ENCODE results near the gene UNC79.

Gene UNC79

DNA sequence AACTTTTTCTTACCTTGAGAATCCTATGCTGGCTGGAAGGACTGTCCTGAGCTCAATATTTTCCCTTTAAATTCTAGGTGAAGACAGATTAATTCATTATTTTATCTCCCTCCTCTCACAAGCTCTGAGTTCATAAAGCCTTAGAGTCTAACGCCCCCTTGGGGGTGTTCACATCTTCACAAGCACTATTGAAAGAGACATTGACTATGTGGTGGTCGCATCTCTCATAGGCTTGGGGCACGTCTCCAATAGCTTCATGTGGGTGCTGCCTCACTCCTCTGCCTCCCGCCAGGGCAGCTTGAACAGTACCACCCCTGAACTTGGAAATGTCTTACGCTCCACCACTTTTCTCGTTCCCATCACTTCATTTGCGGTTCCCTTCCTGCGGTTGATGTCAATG is 106.2 kb downstream of the UNC79 start:
- no peak for DNase-seq (ENCODE audit: low spot score)
- TF ChIP-seq, protein P1, sequence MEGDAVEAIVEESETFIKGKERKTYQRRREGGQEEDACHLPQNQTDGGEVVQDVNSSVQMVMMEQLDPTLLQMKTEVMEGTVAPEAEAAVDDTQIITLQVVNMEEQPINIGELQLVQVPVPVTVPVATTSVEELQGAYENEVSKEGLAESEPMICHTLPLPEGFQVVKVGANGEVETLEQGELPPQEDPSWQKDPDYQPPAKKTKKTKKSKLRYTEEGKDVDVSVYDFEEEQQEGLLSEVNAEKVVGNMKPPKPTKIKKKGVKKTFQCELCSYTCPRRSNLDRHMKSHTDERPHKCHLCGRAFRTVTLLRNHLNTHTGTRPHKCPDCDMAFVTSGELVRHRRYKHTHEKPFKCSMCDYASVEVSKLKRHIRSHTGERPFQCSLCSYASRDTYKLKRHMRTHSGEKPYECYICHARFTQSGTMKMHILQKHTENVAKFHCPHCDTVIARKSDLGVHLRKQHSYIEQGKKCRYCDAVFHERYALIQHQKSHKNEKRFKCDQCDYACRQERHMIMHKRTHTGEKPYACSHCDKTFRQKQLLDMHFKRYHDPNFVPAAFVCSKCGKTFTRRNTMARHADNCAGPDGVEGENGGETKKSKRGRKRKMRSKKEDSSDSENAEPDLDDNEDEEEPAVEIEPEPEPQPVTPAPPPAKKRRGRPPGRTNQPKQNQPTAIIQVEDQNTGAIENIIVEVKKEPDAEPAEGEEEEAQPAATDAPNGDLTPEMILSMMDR (IDR thresholded peaks at IDR 0.05; ENCODE audit: extremely low read depth, missing control alignments): no peak

DNA sequence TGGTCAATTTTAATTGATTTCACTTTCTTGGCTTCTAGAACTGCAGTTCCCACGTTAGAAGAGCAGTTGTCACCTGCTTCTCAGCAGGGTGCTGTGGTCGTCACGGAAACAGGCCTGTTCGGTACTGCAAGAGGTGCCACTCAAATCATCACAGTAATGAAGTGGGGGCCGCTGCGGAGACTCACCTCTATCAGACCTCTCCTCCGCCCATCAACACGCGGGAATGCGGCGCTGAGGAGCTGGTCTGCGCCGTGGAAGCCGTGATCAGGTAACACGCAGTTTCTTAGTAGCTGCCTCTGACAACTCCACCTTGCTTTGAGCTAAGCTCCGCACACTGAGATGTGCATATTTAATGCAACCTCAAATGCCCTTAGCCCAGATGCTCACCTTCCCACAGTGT is 107.2 kb downstream of the UNC79 start:
- TF ChIP-seq, protein P1 (IDR thresholded peaks at IDR 0.05; ENCODE audit: extremely low read depth, missing control alignments): no peak
- DNase-seq (ENCODE audit: low spot score): no peak

DNA sequence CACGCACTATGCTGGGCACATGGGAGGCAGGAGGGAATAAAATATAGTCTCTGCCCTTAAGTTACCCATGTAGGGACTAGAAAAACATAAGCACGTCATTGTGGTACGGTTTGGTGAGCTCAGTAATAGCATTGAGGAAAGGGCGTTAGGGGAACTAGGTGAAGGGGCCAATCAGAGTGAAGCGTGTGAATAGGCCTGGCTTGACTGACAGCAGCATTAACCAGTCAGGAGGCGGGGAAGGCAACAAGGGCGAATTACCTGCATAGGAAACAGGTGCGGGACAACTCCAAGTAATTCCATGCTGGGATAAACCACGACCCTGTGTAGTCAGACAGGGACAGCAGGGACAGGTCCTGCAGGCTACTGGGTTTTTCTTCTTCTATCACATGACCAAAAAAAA is 107.7 kb downstream of the UNC79 start:
- no peak for DNase-seq (ENCODE audit: low spot score)
- TF ChIP-seq, protein P1 (IDR thresholded peaks at IDR 0.05; ENCODE audit: extremely low read depth, missing control alignments): no peak

DNA sequence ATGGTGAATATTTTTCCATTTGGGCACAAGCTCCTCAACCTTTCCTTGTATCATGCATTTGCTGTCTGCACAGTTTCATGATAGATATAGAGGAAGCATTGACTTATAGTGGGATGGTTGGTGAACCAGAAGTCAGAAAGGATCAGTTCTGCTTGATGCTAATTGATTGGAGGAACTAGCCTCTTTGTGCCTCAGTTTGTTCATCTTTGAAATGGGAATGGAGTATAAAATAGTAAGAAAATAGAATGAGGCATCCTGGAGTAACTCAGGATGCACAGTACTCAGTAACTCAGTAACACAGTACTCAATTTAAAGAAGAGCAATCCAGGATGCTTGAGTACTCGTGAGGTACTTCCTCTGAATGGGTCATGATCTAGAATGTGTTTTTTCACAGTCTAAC is 109.5 kb downstream of the UNC79 start:
- no peak for DNase-seq (ENCODE audit: low spot score)
- TF ChIP-seq, protein P1 (IDR thresholded peaks at IDR 0.05; ENCODE audit: extremely low read depth, missing control alignments): no peak

DNA sequence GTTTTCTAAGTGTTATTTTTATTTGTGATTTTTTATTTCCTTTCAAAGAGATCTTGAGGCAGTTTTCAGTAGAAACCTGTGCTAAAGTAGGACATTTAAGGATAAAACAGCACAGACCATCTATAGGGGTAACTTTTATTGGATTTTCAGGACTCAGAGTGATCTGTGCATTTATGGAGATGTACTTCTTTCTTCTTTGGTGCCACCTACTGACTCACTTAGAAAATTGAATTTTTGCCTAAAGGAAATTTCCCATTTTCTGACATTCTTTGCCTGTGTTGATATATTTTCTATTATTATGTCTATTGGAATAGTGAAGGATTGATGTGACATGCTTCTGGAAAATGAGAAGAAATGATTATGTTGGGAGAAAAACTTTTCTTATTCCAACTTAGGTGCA is 113.0 kb downstream of the UNC79 start:
- peak; percentile 9 for DNase-seq (ENCODE audit: low spot score)
- TF ChIP-seq, protein P1 (IDR thresholded peaks at IDR 0.05; ENCODE audit: extremely low read depth, missing control alignments): peak; percentile 24

DNA sequence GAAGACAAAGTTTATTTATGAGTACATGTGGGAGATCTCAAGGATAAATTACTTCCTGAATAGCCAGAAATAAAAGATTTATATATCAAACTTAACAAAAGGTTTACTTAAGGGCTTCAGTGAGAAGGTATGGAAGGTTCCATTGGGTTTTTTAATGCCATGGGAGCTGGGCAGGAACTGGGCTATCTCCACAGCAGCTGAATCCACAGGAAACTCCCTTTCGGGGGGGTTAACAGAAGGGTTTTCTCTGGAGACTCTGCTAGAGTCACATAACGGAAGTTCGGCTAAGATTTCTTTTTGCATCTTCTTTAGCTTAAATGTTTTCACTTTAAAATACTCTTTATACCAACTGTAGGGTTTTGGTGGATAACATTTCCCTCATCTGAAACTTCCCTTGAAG is 113.5 kb downstream of the UNC79 start:
- TF ChIP-seq, protein P1 (IDR thresholded peaks at IDR 0.05; ENCODE audit: extremely low read depth, missing control alignments): no peak
- DNase-seq (ENCODE audit: low spot score): no peak

DNA sequence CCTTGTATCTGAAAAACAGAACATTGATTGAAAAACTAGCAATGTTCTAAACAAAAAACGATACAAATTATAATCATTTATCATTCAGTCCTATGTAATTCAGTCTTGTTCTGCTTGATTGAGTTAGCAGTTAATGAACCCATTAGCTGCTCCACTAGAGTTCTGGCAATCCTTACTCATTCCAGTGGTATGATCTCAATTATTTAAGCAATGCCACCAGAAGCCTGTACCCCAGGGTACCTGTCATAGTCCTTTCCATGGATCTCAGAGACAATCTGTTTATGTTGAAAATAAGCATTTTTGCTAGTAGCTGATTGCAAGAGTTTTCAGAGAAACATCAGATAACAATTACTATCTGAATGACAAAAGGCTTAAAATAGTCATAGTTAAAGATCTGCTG is 115.9 kb downstream of the UNC79 start:
- TF ChIP-seq, protein P1 (IDR thresholded peaks at IDR 0.05; ENCODE audit: extremely low read depth, missing control alignments): no peak
- DNase-seq (ENCODE audit: low spot score): no peak
